ENCODE results near the gene FBXO3.

GRCh38 chr11:33802194-33802950, 28.1 kb upstream of the FBXO3 start:
- no peak for TF ChIP-seq EZH2phosphoT487 (IDR thresholded peaks at IDR 0.05; ENCODE audit: insufficient read depth, low read depth)
- TF ChIP-seq EZH2 (IDR thresholded peaks at IDR 0.05; ENCODE audit: insufficient read depth, poor library complexity, severe bottlenecking): no peak
